HEK293 (cell line): ENCODE data around the gene FOXRED2.

Experiments used
- YY1 ChIP-seq: fragments of 450-650 bp; formaldehyde crosslinking; IDR thresholded peaks from 2 replicates; pipeline ENCODE4 v1.5.1; 2018; ENCODE audit warnings: missing biosample characterization, missing genetic modification characterization
- ZNF2 ChIP-seq: fragments of 450-650 bp; formaldehyde crosslinking; IDR thresholded peaks from 2 replicates; pipeline ENCODE4 v1.5.1; 2016; ENCODE audit warnings: missing biosample characterization, missing genetic modification characterization
- TF ChIP-seq, protein P1 (sequence below): fragments of 450-650 bp; formaldehyde crosslinking; IDR thresholded peaks from 2 replicates; pipeline ENCODE4 v1.5.1; 2016; ENCODE audit warnings: missing biosample characterization, missing genetic modification characterization
- TF ChIP-seq, protein P2 (sequence below): fragments of 450-650 bp; formaldehyde crosslinking; IDR thresholded peaks from 2 replicates; pipeline ENCODE4 v1.5.1; 2016; ENCODE audit warnings: missing biosample characterization, missing genetic modification characterization
- TF ChIP-seq, protein P3 (sequence below): fragments of 450-650 bp; formaldehyde crosslinking; IDR thresholded peaks from 2 replicates; pipeline ENCODE4 v1.5.1; 2017; ENCODE audit warnings: missing biosample characterization, missing genetic modification characterization

DNA sequence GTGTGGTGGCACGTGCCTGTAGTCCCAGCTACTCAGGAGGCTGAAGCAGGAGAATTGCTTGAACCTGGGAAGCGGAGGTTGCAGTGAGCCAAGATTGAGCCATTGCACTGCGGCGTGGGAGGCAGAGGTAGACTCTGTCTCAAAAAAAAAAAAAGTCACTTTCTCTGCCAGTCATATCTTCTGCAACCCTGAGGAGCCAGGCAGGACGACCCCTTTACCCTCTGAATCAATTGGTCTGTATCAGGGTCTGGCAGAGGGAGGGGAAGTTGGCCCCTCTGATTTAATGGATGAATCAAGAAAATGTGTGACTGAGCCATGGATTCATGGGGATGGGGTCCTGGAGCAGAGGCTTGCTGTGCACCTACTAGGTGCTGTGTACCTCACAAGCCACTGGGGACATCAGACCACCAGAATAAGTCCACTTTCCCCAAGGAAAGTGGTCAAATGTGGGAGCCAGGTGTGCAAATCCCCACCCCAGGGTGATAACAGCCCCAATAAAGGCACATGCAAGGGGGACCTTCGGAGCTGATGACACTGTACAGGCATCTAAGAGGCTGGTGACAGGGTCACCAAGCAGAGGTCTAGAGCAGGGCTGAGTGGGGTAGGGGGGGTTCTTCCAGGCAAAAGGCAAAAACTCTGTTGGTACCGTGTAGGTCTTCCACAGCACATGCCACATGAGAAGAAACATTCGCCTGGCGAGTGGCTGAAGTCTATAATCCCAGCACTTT is 54.4 kb downstream of the FOXRED2 start:
- TF ChIP-seq, protein P1, sequence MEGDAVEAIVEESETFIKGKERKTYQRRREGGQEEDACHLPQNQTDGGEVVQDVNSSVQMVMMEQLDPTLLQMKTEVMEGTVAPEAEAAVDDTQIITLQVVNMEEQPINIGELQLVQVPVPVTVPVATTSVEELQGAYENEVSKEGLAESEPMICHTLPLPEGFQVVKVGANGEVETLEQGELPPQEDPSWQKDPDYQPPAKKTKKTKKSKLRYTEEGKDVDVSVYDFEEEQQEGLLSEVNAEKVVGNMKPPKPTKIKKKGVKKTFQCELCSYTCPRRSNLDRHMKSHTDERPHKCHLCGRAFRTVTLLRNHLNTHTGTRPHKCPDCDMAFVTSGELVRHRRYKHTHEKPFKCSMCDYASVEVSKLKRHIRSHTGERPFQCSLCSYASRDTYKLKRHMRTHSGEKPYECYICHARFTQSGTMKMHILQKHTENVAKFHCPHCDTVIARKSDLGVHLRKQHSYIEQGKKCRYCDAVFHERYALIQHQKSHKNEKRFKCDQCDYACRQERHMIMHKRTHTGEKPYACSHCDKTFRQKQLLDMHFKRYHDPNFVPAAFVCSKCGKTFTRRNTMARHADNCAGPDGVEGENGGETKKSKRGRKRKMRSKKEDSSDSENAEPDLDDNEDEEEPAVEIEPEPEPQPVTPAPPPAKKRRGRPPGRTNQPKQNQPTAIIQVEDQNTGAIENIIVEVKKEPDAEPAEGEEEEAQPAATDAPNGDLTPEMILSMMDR (tag by site-specific recombination): no peak
- no peak for TF ChIP-seq ZNF2 (tag by site-specific recombination)
- TF ChIP-seq YY1: no peak
- TF ChIP-seq, protein P2, sequence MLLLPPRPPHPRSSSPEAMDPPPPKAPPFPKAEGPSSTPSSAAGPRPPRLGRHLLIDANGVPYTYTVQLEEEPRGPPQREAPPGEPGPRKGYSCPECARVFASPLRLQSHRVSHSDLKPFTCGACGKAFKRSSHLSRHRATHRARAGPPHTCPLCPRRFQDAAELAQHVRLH: no peak
- TF ChIP-seq, protein P3, sequence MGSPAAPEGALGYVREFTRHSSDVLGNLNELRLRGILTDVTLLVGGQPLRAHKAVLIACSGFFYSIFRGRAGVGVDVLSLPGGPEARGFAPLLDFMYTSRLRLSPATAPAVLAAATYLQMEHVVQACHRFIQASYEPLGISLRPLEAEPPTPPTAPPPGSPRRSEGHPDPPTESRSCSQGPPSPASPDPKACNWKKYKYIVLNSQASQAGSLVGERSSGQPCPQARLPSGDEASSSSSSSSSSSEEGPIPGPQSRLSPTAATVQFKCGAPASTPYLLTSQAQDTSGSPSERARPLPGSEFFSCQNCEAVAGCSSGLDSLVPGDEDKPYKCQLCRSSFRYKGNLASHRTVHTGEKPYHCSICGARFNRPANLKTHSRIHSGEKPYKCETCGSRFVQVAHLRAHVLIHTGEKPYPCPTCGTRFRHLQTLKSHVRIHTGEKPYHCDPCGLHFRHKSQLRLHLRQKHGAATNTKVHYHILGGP: no peak
